T-helper 1 cell (primary cell): ENCODE results near the gene RHBDD3.
A peak's percentile ranks its signal among the peaks of the same experiment; 100 is the strongest.

Experiments
- DNase-seq, 5 donors: peaks; one replicate each; pipeline ENCODE4 v3.0.0-alpha.2; 2012 to 2020

Gene RHBDD3

GRCh38 chr22:29306175-29306834 is 38.5 kb upstream of the RHBDD3 start, which contains the start of gene GAS2L1:
TSS of gene GAS2L1 (plus strand) at chr22:29306650. CDS start at chr22:29308106, 1,456 bp downstream.
- DNase-seq = peak in 2 of 5 donors; percentile 19 to 54

GRCh38 chr22:29305836-29306174 is 38.0 kb upstream of the RHBDD3 start:
- DNase-seq = no peak

GRCh38 chr22:29302681-29303465 is 35.1 kb upstream of the RHBDD3 start:
- DNase-seq = no peak

GRCh38 chr22:29302402-29302680 is 34.6 kb upstream of the RHBDD3 start:
- no peak for DNase-seq

- no peak for DNase-seq
Observed at GRCh38 chr22:29301716-29302401, 34.1 kb upstream of the RHBDD3 start.

- no peak for DNase-seq
Observed at GRCh38 chr22:29300807-29301601, 33.2 kb upstream of the RHBDD3 start.

- DNase-seq = no peak
Observed at GRCh38 chr22:29300467-29300806, 32.7 kb upstream of the RHBDD3 start.

GRCh38 chr22:29299136-29299900 is 31.5 kb upstream of the RHBDD3 start:
- DNase-seq = no peak

- no peak for DNase-seq
Observed at GRCh38 chr22:29298641-29299040, 30.9 kb upstream of the RHBDD3 start.

GRCh38 chr22:29292379-29292778 is 24.6 kb upstream of the RHBDD3 start:
- no peak for DNase-seq

GRCh38 chr22:29291215-29291614 is 23.4 kb upstream of the RHBDD3 start:
- no peak for DNase-seq

GRCh38 chr22:29290061-29290460 is 22.3 kb upstream of the RHBDD3 start:
- DNase-seq = no peak

- no peak for DNase-seq
Observed at GRCh38 chr22:29288837-29289236, 21.1 kb upstream of the RHBDD3 start.

- no peak for DNase-seq
Observed at GRCh38 chr22:29284196-29284595, 16.4 kb upstream of the RHBDD3 start.

GRCh38 chr22:29277927-29278326 is 10.1 kb upstream of the RHBDD3 start:
- DNase-seq = no peak

- DNase-seq = no peak
Observed at GRCh38 chr22:29275819-29276565, 8.2 kb upstream of the RHBDD3 start.

- DNase-seq = no peak
Observed at GRCh38 chr22:29275167-29275566, 7.4 kb upstream of the RHBDD3 start.

GRCh38 chr22:29272624-29273023 is 4.8 kb upstream of the RHBDD3 start:
- DNase-seq = no peak

- DNase-seq = no peak
Observed at GRCh38 chr22:29270475-29271271, 2.9 kb upstream of the RHBDD3 start.

- peak in 1 of 5 donors; percentile 11 for DNase-seq
Observed at GRCh38 chr22:29269731-29270474, 2.1 kb upstream of the RHBDD3 start.
